IPS DF 6.9 (cell line): ENCODE data around the gene DOCK9.

ENCODE experiments used
- DNase-seq: peaks from one replicate; pipeline ENCODE4 v3.0.0-alpha.2; 2013; ENCODE audit warnings: low read depth, low spot score
- H3K27ac ChIP-seq: one replicate; pipeline ENCODE4 v1.5.1; 2013; ENCODE audit warnings: low read length, control low read depth
- H3K27me3 ChIP-seq: 2 replicates; pipeline ENCODE4 v1.6.1; 2013; ENCODE audit warnings: mild to moderate bottlenecking, low read length; ENCODE audit not compliant: control insufficient read depth, insufficient read depth
- H3K36me3 ChIP-seq: 2 replicates; pipeline ENCODE4 v1.6.1; 2013; ENCODE audit warnings: low read length; ENCODE audit not compliant: control insufficient read depth, insufficient read depth
- H3K4me1 ChIP-seq: 2 replicates; pipeline ENCODE4 v1.6.1; 2013; ENCODE audit warnings: low read length; ENCODE audit not compliant: control insufficient read depth, insufficient read depth
- H3K4me3 ChIP-seq: 2 replicates; pipeline ENCODE4 v1.5.1; 2013; ENCODE audit warnings: mild to moderate bottlenecking, low read length
- H3K9me3 ChIP-seq: 2 replicates; pipeline ENCODE4 v1.6.1; 2013; ENCODE audit warnings: low read length, inconsistent platforms; ENCODE audit not compliant: control insufficient read depth, insufficient read depth
- WGBS: extraction: QIAGEN DNeasy Blood & Tissue Kit; methylation state at CpG from one replicate; pipeline ENCODE4 v1.1.7; 2013; ENCODE audit warnings: mixed read lengths, missing lambda C conversion rate; ENCODE audit not compliant: insufficient read length, insufficient coverage; 5-methylcytosine and 5-hydroxymethylcytosine counted together

DOCK9 gene

DNA sequence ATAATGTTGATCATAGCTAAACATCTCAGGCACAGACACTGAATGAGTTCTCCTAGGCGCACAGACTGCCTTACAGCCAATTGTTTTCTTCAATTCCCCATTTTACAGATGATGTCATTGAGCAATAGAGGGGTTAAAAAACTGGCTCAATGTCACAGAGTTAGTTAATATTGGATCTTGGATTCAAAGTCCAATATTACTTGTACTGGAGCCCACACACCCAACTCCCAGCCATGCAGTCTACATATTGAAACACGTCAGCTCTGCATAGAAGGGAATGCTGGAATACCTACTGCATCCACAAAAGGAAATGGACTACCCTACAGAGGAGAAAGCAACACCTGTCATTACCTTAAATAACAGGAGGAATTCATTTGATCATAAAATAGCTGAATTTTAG lies 149.2 kb downstream of the DOCK9 start:
- Histone ChIP-seq H3K27me3 (no peaks in the 10 kb centered on the region), H3K4me3 (no peak overlapping the region), H3K9me3 (no peaks in the 10 kb centered on the region), H3K36me3 (no peaks in the 10 kb centered on the region), H3K27ac (no peak overlapping the region), H3K4me1 (peaks cover 4% of the 10 kb centered on the region)
- no peak for DNase-seq
- WGBS: no CpG with 5 or more reads among the region's 2 CpGs

GRCh38 chr13:98827449-98827848 lies 150.4 kb downstream of the DOCK9 start:
- Histone ChIP-seq H3K27me3 (no peaks in the 10 kb centered on the region), H3K36me3 (no peaks in the 10 kb centered on the region), H3K4me3 (no peak overlapping the region), H3K4me1 (peaks cover 4% of the 10 kb centered on the region), H3K9me3 (no peaks in the 10 kb centered on the region), H3K27ac (no peak overlapping the region)
- no CpG with 5 or more reads among the region's 14 CpGs for WGBS
- no peak for DNase-seq

- no peak overlapping the region for H3K27ac ChIP-seq
- H3K36me3 ChIP-seq: no peaks in the 10 kb centered on the region
- WGBS: no CpG with 5 or more reads among the region's 6 CpGs
- H3K27me3 ChIP-seq: no peaks in the 10 kb centered on the region
- no peaks in the 10 kb centered on the region for H3K9me3 ChIP-seq
- H3K4me1 ChIP-seq: peaks cover 6% of the 10 kb centered on the region
- no peak for DNase-seq
- H3K4me3 ChIP-seq: no peak overlapping the region
Observed at GRCh38 chr13:98826146-98826545, 151.7 kb downstream of the DOCK9 start.

DNA sequence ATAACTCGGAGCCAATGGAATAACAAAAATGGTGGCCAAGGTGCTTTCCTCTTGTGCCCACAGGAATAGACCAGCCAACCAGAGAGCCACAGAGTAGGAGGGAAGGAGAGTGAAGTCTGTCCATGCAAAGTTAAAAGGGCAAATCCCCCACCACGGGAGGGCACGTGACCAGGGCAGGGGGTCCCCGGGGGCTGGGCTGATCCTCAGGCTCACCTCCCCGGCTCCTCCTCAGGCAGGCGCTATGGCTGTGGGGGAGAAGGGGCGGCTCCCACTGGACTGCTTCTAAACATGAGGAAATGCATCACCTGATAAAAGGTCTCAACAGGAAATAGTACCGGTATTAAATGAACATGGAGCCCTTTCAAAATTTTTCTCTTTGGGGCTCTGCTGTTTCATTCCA lies 152.2 kb downstream of the DOCK9 start:
- WGBS: no CpG with 5 or more reads among the region's 8 CpGs
- DNase-seq: no peak
- Histone ChIP-seq H3K36me3 (no peaks in the 10 kb centered on the region), H3K9me3 (no peaks in the 10 kb centered on the region), H3K4me3 (no peak overlapping the region), H3K27me3 (no peaks in the 10 kb centered on the region), H3K27ac (no peak overlapping the region), H3K4me1 (peaks cover 7% of the 10 kb centered on the region)

GRCh38 chr13:98824376-98825160 lies 153.3 kb downstream of the DOCK9 start:
- H3K27me3 ChIP-seq: no peaks in the 10 kb centered on the region
- no peaks in the 10 kb centered on the region for H3K36me3 ChIP-seq
- DNase-seq: no peak
- H3K9me3 ChIP-seq: no peaks in the 10 kb centered on the region
- H3K4me1 ChIP-seq: peaks cover 7% of the 10 kb centered on the region
- no peak overlapping the region for H3K4me3 ChIP-seq
- no peak overlapping the region for H3K27ac ChIP-seq
- no CpG with 5 or more reads among the region's 13 CpGs for WGBS

DNA sequence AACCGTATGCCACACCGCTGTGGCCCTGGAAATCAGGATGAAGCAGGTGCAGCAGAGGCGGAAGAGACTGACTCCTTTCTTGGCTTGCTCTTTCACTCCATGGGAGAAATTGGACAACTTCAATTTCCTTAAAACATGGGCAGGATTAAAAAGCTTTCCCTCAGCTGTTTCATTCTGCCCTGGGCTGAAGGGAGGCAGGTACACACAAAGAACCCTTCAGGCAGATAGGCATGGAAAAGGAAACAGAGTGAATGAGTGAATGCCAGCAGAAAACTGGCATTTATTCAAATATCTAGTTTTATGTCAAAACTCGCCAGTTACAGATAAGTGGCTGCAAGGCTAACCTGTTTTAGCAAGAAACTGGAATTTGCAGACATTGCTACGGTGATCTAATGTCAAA lies 154.4 kb downstream of the DOCK9 start:
- no peak for DNase-seq
- no CpG with 5 or more reads among the region's 5 CpGs for WGBS
- Histone ChIP-seq H3K27me3 (no peaks in the 10 kb centered on the region), H3K4me3 (no peak overlapping the region), H3K9me3 (no peaks in the 10 kb centered on the region), H3K4me1 (peaks cover 7% of the 10 kb centered on the region), H3K27ac (no peak overlapping the region), H3K36me3 (no peaks in the 10 kb centered on the region)

DNA sequence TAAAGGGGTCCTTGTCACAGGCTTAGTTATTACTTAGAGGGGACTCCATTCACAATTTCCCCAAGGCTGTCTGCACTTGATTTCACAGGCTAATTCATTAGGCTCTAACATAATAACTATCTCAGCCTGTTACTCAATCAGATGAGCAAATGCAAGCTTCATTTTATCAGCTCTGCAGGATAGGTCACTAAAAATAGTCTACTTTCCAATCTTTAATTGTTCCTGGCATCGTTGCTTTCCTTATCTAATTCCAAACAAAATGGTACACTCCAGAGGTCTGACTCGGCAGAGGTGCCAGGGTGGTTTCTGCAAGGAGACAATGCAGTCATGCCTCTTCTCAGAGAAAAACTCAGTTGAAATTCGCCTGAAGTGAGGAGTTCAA lies 155.6 kb downstream of the DOCK9 start:
- Histone ChIP-seq H3K4me3 (no peak overlapping the region), H3K36me3 (no peaks in the 10 kb centered on the region), H3K27me3 (no peaks in the 10 kb centered on the region), H3K27ac (no peak overlapping the region), H3K4me1 (peaks cover 5% of the 10 kb centered on the region), H3K9me3 (no peaks in the 10 kb centered on the region)
- WGBS: no CpG with 5 or more reads among the region's 3 CpGs
- DNase-seq: no peak

- no peaks in the 10 kb centered on the region for H3K9me3 ChIP-seq
- no peak overlapping the region for H3K27ac ChIP-seq
- H3K36me3 ChIP-seq: no peaks in the 10 kb centered on the region
- no CpG with 5 or more reads among the region's 9 CpGs for WGBS
- H3K4me1 ChIP-seq: peaks cover 5% of the 10 kb centered on the region
- no peaks in the 10 kb centered on the region for H3K27me3 ChIP-seq
- H3K4me3 ChIP-seq: no peak overlapping the region
- no peak for DNase-seq
Observed at GRCh38 chr13:98821372-98822224, 156.3 kb downstream of the DOCK9 start.

GRCh38 chr13:98820744-98821371 lies 157.0 kb downstream of the DOCK9 start:
- H3K9me3 ChIP-seq: no peaks in the 10 kb centered on the region
- H3K27ac ChIP-seq: no peak overlapping the region
- no peaks in the 10 kb centered on the region for H3K36me3 ChIP-seq
- no peaks in the 10 kb centered on the region for H3K27me3 ChIP-seq
- peaks cover 5% of the 10 kb centered on the region for H3K4me1 ChIP-seq
- DNase-seq: no peak
- no peak overlapping the region for H3K4me3 ChIP-seq
- WGBS: no CpG with 5 or more reads among the region's 3 CpGs

GRCh38 chr13:98820300-98820699 lies 157.6 kb downstream of the DOCK9 start:
- WGBS: no CpG with 5 or more reads among the region's 3 CpGs
- H3K9me3 ChIP-seq: no peaks in the 10 kb centered on the region
- H3K4me1 ChIP-seq: peaks cover 3% of the 10 kb centered on the region
- H3K27ac ChIP-seq: no peak overlapping the region
- no peak for DNase-seq
- H3K36me3 ChIP-seq: no peaks in the 10 kb centered on the region
- no peaks in the 10 kb centered on the region for H3K27me3 ChIP-seq
- no peak overlapping the region for H3K4me3 ChIP-seq
